PFSK-1 (cell line): ENCODE data around the gene RUNX1.

ENCODE experiments used
- FOXP2 ChIP-seq: optimal IDR thresholded peaks from 2 replicates; pipeline ENCODE3; 2011; ENCODE audit warnings: borderline replicate concordance, control low read depth, inconsistent platforms; ENCODE audit not compliant: insufficient read depth; ENCODE audit errors: extremely low read length, extremely low read depth
- POLR2AphosphoS5 ChIP-seq: IDR thresholded peaks from 2 replicates; pipeline ENCODE4 v1.6.1; 2012; ENCODE audit warnings: low read depth, mild to moderate bottlenecking, control low read depth, low read length, moderate library complexity

DNA sequence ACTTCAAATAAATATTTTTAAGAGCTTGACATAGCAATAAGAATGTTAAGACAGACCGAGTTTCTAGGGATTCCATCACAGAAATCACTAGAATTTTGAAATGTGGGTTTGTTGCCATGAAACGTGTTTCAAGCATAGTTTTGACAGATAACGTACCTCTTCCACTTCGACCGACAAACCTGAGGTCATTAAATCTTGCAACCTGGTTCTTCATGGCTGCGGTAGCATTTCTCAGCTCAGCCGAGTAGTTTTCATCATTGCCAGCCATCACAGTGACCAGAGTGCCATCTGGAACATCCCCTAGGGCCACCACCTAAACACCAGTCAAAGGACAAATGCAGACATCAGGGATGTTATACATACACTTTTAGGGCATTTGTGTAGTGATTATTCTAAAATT, 168.7 kb downstream of the RUNX1 start:
- no peak for TF ChIP-seq POLR2AphosphoS5
- TF ChIP-seq FOXP2 = no peak
